SH-SY5Y (cell line): ENCODE data around the gene RBBP8NL.

Source experiments
- GATA2 ChIP-seq: IDR thresholded peaks from 2 replicates; pipeline ENCODE4 v1.6.1; 2011; ENCODE audit warnings: mild to moderate bottlenecking, low read depth, low read length
- GATA3 ChIP-seq: IDR thresholded peaks from 2 replicates; pipeline ENCODE4 v1.6.1; 2011; ENCODE audit warnings: low read depth, mild to moderate bottlenecking, low read length, moderate library complexity

The RBBP8NL gene

DNA sequence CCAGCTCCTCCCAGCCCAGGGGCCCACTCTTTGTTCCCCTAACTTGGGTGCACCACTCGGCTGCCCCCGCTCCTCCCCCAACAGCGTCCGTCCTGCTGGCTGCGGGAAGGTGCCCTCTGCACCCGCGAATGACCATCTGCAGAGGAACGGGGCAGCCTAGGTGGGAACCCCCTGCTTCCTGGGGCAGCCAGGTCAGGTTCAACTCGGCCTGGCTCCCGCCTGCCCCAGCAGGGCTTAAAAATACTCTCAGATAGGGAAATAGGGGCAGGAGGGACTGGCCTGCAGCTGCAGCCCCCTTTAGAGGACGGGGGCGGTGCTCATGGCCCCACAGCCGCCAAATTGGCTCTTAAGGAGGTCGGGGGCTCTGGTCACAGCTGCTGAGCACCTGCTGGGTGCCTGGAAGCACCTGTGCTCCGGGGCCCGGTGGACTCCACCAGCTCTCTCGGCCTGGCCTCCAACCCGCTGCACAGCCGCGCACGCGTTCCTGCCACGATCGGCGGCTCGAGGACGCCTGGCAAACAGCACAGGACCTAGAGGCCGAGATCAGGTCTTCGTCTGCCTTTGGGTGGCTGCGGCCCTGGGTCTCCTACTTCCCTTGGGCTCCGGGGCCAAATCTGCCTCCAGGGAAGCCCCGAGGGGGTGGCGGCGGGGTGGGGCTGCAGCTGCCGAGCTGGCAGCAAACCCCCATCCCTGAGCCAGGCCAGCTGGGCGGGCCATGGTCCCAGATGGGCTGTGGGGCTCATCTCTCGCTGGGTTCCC is 59.5 kb downstream of the RBBP8NL start:
- TF ChIP-seq GATA3 (no peak), GATA2 (no peak)

DNA sequence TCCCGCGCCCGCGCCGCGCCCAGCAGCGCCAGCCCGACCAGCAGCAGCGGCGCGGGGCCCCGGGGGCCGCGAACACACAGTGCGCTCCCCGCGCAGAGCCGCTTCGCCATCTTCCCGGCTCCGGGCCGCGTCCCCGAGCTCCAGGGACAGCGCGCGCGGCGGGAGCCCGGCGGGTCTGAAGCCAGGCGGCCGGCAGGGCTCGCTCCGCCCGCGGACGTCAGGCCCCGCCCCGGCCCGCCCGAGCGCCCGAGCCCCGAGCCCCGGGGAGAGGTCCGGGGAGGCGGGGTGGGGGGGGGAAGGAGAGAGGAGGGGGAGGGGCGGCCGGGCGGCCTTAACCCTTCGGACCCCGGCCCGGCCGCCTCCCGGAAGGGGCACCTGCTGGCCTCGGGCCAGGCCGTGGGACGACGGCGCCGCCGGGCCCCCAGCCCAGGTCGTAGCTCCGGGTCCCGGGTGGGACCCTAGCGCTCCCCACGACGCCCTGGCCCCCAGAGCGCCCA is 60.2 kb downstream of the RBBP8NL start, which contains the start of gene LAMA5:
Gene LAMA5 (minus strand): TSS at position 177 of the 497 bp plus-strand sequence. CDS start 67 bp downstream, at position 110.
- TF ChIP-seq GATA2, result no peak
- TF ChIP-seq GATA3, result no peak

DNA sequence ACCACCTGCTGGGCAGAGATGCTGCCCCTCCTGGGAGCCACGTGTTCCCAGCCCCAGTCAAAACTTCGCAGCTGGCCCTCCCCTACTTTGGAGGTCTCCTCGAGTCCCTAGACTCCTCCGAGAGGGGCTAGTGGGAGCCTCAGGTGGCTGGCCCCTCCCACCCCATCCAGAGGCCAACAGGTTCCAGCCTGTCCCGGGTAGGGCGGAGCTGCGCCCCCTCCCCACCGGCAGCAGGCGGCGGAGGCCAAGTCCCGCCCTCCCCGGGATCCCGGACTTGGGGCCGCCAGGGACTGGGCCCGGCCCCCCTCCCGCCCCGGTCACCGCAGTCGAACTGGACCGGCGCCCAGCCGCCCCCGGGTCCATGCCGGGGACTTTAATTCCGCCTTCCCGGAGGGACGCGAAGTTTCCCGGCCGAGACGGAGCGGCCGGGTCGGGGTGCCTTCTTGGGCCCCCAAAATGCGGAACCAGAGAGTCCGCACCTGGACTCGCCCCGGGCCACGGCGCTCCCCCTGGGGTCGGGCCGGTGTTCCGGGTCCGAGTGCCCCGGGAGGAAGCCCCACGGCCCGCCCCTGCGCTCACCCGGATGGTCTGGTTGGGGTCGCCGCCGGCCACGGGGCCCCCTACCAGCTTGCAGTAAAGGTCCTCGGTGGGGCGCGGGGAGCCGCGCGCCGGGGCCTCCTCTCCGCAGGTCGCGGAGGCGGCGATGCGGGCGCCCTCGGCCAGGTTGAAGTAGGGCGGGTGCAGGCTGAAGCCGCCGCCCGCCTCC is 60.8 kb downstream of the RBBP8NL start:
- TF ChIP-seq GATA2, result no peak
- no peak for TF ChIP-seq GATA3

DNA sequence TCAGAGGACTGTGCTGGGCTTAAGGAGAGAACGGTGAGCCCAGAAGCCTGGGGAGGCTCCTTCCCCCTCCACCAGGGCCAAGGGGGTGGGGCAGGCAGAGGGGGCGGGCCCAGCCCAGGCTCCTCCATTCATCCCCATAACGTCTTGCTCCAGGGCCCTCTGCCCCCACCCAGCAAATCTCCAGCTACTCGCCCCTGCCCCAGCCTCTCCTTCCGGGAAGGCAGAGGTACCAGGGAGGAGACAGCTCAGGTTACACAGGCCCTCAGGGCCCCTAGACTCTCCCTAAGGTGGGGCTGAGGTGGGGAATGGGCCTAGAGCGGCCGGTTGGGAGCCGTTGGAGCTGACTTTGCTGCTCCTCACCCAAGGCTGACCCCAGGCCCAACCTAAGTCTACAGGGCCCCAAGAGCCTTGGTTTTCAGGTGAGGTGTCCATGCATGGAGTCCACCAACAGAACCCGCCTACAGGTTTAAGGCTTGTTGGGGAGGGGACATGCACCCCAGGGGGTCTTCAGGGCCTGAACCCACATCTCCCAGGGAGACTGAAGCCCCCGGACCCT is 61.4 kb downstream of the RBBP8NL start:
- TF ChIP-seq GATA3, result no peak
- no peak for TF ChIP-seq GATA2

DNA sequence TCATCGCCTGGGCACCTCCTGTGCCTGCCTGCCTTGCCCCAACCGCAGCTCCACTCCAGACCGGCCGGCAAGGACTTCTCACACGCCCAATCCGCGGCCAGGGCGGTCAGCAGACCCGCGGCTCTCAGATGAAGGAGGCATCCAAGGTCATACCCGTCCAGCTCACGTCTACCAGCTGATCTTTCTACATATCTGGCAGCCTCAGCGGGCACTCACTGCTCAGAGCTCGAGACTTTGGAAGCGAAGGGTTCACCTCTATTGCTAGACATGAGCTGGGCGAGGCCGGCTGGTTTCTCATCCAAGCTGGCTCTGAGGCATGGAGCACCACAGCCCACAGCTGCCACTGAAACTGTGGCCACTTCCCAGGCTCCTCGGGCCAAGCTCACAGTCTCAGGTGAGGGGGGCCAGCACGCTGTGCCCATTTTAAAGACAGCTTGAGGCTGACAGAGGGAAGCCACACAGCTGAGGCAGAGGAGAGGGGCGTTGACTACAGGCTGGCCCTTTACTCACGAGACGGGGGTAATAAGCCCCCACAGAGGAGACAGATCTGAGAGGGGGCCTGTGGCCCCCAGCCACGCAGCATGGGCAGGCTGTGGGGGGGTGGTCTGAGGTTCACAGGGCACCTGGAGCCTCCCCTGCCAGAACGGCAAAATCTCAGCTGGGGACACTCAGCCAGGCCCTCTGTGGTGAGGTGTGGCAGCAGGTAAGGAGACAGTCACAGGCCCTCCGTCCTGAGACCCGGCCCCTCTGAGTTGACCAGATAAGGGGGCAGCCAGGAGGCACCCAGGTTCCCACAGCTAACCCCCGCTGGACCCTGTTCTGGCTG is 62.2 kb downstream of the RBBP8NL start:
- no peak for TF ChIP-seq GATA2
- TF ChIP-seq GATA3, result no peak

DNA sequence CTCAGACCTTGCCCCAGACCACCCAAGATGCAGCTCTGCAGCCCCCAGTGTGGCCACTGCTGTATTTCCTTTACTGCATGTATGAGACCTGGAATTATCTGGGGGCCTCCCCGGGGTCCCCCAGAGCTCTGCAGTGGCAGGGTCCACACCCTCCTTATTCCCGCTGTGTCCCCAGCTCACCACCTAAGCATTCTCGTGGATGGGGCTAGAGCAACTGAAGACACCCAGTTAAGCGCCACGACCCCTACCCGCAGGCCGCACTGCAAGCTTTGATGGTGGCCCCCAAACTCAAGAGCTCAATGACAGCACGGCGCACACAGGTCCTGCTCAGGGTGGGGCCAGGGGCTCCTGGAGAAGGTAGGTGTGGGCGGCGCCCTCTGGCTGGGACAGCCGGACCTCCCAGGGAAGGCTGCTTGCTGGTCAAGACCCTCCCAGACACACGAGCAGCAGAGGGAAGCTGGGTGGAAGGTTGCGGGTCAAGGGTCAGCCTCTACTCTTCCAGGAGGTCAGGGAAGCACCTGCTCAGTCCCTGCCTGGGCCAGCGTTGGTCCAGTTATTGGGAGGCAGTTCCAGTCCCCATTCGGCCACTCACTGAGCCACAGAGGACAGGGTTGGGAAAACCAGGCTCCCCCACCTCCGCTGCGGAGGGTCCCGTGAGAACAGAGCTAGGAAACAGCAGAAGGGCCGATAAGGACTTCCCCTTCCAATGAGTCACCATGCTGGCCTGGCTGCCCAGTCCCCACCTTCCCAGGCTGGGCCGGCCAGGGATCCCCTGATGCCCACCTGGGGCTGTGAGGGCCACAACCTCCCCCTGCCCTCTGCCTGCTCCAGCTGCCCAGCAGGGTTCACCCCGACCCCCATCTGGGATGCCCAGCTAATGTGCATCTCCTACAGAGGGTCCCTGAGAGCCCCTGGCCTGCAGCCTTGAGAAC is 63.2 kb downstream of the RBBP8NL start:
- TF ChIP-seq GATA2, result no peak
- TF ChIP-seq GATA3, result no peak

DNA sequence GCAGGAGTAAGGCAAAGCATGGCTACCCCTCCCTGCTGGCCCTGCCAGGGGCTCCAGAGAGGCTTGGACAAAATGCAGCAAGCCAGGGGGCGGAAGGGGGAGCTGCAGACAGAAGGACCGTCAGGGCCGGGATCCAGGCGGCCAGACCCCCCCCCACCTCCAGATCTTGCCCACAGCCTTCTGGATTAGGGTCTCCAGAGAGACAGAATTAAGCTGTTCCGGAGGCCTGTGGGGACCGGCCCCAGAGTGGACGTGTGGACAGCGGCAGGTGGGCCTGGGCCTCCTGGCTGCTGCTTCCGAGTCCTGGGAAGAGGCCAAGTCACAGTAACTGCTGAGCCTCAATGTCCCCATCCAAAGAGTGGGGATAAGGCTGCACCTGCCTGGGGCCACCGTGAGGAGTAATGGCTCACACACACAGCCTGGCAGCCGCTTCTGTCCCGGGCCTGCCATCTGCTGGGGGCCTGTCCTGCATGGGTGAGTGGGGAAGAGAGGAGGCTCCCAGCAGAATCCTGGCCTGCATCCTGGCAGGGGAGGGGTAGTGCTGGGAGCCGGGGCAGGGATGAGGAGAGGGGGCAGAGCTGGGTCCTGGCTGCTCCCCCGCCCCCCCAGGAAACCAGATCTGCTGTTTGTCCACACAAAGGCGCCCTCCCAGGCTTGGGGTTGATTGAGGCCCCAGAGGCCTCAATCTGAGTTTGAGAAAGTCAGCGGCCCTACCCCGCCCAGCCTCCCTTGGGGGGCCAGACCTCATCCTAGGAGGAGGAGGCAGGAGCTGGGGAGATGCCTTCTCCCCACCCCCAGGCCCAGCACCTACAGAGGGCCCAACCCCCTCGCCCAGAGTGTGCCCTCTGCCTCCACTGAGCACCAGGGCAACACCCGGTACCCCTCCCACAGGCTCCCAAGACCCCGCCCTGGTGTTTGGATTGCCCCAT is 64.1 kb downstream of the RBBP8NL start:
- TF ChIP-seq GATA2, result no peak
- no peak for TF ChIP-seq GATA3

DNA sequence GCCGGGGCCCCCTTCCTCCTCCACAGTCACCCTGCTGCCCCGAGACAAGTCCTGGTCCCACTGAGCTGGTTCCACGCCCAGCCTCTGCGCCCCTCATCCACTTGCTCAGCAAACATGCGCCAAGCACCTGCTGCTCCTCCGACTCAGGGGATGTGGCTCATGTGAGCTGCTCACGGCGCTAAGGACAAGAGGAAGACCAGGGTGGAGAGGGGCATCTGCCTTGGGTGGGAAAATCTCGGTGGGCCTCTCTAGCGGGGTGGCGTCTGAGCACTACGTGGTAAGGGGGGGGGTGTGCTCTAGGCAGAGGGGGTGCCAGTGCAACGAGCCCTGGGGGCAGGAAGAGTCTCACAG is 64.8 kb downstream of the RBBP8NL start:
- TF ChIP-seq GATA3 (no peak), GATA2 (no peak)

DNA sequence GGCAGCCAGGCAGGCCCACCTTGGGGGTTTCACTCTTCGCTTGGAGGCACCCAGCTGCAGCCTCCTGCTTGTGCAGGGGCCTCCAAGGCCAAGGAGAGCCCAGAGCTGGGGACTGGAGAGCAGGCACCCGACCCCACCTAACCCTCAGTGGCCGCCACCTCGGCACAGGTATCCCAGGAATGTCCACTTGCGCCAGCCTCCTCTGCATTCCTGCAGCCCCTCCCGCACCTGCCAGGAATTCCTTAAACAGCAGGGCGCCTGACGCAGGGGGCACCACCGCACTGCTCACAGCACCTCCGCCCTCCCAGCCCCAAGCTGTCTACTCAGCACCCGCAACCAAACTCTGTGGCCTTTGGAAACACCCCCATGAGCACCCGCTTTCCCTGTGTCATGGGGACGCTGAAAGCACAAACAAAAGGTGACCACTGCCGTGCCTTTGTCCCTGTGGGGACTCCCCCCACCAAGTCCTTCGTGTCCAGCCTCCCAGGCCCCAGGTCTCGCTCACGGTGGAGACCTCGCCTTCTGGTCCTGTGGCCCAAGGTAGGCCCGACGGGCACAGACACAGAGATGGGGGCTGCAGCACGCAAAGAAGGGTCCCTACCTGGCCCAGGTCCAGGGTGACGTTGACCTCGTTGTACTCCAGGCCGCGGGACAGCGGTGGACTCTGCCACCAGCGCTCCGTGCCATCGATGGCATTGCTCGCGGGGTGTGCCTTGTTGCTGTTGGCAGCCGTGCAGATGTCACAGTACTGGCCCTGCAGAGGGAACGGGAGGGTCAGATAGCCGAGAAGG is 65.3 kb downstream of the RBBP8NL start:
- TF ChIP-seq GATA3 (no peak), GATA2 (no peak)

DNA sequence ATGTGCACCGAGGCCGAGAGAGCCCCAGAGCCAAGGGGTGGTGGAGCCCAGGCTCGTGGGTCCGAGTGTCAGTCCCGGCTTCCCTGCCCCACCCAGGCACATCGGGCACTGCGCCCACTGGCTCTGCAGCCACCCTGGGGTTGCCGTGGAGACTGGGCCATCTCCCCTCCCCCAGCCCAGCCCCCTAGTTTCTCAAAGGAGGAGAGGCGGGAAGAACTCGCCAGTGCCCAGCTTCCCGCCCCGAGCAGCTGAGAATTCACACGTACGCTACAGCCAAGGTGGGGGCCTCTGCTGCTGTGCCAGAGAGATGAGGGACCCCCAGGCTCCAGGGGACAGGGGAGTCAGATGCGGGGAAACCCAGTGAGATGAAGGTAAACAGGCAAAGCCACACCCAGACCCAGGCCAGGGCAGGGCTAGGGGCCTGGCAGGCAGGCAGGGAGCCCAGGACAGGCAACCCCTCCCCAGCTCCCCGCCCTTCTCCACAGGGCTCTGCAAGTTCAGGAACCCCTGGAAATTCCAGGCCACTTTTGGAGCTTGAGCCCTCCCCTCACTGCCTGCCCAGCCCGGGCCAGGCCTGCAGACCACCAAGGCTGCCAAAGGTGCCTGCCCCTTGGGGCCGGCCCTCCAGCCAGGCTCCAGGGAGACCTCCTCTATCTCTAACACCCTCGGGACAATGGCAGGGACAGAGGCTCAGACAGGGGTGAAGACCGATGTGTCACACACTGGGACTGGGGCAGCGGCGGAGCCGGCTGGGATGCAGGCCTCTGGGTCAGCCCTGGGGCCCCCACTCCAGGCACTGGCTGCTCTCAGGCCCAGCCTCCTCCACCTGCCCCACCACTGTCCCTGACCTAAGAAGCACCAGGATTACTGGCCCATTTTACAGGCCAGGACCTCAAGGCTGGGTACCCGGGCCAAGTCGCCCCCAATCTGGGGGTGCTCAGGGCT is 66.2 kb downstream of the RBBP8NL start:
- TF ChIP-seq GATA3 (no peak), GATA2 (no peak)
